IPS-NIHi7 (cell line): ENCODE results near the gene CEBPA.

Experiments used
- DNase-seq: peaks from one replicate; pipeline ENCODE4 v3.0.0; 2012; ENCODE audit warnings: mixed read lengths; ENCODE audit errors: extremely low spot score

Gene CEBPA

DNA sequence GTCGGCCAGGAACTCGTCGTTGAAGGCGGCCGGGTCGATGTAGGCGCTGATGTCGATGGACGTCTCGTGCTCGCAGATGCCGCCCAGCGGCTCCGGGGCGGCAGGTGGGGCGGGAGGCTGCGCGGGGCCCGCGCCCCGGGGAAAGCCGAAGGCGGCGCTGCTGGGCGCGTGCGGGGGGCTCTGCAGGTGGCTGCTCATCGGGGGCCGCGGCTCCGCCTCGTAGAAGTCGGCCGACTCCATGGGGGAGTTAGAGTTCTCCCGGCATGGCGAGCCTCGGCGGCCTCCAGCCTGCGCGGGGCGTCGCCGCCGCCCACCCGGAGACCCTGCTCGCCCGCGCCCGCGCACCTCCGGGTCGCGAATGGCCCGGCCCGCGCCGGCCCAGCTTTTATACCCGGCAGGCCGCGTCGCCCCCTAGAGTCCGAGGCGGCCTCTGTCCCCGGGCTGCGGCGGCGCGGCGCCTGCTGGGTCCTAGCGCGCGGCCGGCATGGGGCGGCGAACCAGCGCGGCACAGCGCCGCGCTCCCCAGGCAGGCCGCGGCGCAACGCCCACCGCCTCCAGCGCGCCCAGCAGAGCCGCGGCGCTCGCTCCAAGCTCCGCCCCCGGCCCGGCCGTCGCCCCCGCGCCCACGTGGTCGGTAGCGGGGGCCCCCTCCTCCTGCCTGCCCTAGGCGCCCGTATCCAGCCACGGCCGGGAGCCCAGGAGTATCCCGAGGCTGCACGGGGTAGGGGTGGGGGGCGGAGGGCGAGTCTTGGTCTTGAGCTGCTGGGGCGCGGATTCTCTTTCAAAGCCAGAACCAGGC, at the start of gene CEBPA:
Gene CEBPA, minus strand, starts transcription at position 360 of the 799 bp plus-strand sequence. Its CDS starts 120 bp downstream, at position 240.
- DNase-seq = peak; percentile 92

DNA sequence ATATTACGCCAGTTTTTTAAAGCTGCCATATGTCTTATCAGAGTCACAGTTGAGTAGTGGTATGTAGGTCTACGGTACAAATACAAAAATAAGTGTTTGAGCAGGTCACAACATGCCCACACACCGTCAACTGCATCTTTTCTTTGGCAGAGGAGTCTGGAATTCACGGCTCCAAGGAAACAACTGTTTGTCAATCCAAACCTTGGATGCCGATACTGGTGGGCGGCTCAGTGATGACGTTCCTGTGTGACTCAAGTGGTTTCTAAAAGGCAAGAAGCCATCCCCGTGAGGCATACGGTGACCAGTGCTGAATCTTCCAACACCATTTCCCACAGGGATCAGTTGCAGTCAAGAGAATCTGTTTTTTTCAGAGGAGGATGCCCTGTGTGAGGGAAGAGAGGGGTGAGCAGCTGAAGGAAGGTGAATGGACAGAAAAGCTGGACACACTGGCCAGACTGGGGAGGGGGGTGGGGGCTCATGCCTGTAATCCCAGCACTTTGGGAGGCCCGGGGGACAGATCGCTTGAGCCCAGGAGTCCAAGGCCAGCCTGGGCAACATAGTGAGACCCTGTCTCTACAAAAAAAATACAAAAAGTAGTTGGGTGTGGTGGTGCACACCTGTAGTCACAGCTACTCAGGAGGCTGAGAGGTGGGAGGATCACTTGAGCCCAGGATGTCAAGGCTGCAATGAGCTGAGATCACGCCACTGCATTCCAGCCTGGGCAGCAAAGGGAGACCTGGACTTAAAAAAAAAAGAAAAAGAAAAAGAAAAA, 48.4 kb upstream of the CEBPA start:
- DNase-seq = no peak

DNA sequence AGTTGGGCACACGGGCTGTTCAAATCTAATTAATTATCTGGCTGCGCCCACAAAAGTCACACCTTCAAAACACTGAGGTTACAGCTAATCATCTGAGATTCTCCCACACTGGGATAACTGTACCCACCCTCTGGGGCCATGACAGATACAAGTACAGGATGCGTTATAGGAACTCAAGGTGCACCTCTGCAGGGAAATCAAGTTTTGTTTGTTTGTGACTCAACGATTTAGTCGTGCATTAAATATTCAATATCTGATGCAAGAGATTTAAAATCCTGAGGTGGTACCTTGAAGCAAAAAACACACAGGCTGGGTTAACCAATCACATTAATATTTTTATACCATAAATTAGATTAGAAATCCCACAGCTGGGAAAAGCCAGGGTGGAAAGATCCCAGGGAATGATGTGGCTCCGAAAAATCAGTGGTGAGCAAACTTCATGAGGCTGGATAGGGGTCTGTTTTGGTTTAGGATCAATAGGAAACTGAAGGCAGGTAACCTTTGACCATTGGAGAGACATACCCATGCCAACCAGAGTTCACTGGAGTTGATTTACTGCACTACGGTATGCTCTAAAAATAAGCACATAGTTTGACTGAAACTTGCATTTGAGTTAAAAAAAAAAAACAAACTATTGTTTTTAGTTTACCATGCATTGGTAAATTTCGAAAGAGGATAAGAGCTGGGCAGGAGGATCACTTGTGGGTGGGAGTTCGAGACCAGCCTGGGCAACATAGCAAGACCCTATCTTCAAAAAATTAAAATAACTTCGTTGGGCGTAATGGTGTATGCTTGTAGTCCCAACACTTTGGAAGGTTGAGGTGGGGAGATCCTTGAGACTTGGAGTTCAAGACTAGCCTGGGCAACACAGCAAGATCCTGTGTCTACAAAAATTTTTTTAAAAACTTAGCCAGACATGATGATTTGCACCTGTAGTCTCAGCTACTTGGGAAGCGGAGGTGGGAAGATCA, 47.3 kb upstream of the CEBPA start:
- no peak for DNase-seq

DNA sequence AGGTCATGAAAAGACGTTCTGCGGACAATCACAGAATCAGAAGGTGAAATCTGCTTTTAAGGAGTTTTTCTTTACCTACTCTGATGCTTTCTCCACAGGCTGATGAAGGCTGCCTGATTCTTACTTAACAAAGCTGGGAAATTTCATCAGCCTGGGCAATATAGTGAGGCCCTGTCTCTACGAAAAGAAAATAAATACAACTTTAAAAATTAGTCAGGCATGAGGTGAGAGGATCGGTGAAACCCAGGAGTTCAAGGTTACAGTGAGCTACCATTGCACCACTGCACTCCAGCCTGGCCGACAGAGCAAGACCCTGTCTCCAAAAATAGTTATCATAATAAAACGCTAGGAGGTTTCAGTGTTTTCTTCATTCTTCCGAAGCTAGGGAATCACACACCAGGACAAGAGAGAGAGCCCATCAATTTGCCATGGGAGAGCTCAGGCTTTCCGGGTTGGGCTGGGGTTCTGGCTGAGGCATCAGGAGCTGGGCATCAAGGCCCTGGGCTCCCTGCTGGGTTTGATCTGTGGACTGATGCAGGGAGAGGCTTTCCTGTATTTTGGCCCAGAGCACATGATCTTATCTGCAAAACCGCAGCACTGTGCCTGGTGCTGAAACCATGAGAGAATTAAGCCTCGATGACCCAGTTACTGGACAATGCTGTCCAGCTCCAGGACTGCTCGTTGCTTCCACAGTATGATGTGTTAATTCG, 46.1 kb upstream of the CEBPA start:
- DNase-seq = no peak

DNA sequence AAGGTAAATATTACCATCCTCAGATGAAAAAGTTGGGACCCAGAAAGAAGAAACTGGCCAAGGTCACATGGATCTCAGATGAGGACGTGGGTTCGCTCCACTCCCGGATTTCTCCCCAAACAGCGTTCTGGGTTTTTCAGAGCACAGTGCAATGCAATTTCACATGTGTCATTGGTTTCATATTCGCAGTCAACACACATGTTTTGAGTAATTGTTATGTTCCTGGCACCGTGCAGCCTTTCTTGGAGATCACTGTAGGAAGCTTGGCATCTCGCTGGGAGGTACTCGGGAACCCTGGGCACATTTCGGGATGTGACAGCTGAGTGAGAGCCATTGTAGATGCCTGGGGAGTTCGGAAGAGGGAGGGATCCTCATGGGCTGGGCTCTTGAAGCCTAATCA, 45.0 kb upstream of the CEBPA start:
- DNase-seq = no peak

DNA sequence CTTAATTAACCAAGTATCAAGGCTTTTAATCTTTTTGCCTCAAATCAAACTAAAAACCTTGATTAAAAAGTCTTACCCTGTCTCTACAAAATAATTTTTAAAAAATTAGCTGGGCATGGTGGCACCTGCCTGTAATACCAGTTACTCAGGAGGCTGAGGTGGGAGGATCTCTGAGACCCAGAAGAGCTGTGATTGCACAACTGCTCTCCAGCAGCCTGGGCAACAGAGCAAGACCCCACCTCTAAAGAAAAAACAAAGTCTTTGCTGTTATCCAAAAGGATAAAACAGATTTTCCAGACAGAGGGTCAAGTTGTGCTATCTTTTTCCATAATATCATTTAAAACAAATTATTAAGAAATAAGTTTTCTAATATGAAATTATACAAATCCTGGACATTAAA, 44.3 kb upstream of the CEBPA start:
- DNase-seq = no peak

DNA sequence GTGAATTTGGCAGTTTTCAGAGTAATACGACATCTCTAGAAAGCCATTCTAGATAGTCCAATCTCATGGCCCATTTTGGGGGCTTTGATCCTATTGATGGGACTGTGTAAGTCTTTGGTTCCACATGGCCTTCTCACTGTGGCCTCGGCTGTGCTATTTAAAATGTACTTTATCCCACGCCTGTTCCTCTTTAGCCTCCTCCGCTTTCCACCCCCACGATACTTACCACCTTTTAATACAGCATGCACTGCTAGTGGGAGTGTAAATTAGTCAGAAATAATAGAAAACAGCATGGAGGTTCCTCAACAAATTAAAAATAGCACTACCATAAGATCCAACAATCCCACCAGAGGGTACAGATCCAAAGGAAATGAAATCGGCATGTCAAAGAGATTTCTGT, 42.8 kb upstream of the CEBPA start:
- no peak for DNase-seq

DNA sequence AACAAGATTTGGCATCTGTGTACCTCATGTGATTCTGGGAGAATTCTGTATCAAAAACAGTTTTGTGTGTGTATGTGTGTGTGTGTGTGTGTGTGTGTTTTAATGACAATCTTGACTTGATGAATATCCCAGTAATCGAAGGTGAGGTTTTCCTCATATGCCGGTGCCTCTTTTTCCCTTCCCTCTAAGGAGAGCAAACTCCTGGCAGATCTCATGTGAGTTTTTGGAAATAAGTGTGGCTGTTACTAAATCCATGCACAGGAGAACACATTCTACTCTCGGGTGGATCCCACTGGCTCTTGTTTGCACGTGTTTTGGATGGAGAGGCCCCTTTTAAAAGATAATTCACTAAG, 42.2 kb upstream of the CEBPA start:
- DNase-seq = no peak

DNA sequence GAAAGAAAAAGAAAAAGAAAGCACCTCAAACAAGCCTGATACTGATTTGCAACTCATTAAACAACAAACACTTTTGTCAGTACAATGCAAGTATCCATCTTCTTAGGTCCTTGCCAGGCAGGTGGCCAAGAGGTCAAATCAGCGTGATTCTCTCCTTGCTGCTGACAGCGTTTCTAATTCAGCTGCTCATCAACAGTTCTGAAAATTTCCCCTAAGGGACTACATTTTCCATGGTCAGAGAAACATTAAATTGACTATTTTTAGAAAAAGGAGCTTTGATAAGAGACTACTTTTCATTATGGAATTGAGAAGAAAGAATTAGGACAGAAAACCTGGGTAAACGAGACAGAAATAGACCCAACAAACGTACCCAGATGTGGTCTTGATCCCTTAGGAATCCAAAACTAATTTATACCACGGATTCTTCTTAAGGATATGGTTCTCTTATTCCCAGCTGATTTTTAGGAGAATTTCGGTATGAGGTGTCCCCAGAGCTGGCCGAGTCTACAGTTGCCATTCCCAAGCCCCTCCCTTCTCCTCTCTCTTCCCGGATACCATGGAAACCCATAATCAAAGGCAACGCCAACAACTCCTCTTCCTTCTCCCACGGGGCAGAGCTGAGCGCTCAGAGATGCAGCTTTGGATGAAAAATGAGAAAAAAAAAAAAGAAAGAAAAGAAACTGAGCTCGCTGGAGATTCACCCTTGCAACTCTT, 41.7 kb upstream of the CEBPA start:
- DNase-seq = peak; percentile 56

DNA sequence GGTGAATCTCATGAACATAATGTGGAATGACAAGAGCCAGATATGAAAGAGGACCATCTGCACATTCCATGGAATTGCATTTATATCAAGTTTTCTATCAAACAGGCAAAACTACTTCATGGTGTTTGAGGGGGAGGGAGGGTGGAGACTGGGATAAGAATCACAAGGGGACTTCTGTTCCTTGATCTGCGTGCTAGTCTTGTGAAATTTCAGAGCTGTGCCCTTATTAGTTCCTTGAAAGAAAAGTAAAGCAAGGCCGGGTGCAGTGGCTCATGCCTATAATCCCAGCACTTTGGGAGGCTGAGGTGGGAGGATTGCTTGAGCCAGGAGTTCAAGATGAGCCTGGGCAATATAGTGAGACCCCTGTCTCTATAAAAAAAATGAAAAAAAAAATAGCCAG, 41.0 kb upstream of the CEBPA start:
- DNase-seq = no peak

DNA sequence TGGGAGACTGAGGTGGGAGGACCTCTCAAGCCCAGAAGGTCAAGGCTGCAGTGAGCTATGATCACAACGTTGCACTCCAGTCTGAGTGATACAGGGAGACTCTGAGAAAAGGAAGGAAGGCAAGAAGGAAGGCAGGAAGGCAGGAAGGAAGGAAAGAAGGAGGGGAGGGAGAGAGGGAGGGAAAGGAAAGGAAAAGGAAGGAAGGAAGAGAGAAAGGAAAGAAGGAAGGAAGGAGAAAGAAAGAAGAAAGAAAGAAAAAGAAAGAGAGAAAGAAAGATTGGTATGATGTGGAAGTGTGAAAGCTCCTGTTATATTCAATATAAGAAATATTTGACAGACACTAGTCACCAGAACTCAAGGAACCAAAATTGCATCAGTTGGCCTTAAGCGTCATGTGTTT, 38.7 kb upstream of the CEBPA start:
- DNase-seq = no peak

DNA sequence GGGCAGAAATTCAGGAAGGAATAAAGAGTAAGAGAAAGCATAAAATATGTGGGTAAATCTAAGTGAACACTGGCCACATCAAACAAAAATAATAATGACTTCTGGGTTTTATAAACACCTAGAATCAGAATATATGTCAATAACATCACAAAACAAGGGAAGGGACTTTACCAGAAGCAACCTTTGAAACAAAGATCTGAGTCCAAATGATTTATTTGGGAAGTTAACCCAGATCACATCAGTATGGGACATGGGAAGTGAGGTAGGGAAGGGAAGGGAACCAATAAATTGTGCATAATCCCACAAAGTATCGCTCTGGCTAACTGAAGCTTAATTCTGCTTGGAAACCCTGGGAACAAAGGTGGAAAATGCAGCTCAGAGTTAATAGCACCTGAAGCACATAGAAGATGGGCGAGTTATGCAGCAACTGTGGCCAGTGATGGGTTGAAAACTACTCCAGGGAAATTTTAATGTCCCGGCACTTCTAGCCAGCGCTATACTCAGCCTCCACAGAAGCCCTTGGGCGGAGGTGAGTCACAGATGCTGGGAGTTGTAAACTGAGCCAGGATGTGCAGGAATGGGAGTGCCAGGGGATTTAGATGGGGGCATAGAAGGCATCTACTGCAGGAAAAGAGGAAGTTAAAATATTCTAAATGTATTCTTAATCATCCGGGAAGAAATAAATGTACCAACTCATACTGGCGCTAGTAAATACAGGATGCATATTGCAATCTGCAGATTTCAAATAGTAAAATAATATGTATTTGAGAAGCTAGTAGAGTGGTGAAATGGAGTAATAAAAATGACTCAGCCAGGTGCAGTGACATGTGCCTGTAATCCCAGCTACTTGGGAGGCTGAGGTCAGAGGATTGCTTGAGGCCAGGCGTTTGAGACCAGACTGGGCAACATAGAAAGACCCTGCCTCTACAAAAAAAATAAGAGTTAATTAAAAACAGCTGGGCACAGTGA, 37.0 kb upstream of the CEBPA start:
- no peak for DNase-seq

DNA sequence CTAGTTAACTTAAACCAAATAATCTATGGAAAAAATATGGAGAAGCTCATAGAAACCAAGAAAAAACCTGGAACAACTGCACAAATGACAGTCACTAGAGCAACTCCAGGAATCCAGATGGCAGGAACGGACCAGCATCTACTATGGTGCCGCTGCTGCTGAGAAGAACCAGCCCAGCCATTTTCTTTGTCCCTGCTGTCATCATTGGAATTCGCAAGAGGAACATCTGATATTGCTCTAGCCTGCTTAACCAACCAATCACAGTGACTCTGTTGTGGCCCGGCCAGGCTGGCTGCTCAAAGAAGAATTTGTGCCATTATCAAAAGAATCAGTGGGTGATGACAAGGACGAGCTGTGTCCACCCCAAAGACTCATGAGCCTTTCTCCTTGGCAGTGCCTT, 33.1 kb upstream of the CEBPA start:
- no peak for DNase-seq

DNA sequence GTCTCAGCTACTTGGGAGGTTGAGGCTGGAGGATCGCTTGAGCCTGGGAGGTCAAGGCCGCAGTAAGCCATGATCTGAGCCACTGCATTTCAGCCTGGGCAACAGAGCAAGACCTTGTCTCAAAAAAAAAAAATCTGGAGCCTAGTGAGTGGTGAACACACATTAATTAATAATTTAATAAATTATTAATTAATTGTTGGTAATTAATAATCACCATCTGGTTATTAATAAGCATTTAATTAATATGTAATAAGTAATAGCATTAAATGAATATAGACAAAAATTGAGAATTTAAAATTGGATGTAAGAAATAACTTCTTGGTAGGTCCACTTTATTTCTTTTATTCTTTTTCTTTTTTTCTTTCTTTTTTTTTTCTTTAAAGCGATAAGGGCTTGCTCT, 31.9 kb upstream of the CEBPA start:
- no peak for DNase-seq

DNA sequence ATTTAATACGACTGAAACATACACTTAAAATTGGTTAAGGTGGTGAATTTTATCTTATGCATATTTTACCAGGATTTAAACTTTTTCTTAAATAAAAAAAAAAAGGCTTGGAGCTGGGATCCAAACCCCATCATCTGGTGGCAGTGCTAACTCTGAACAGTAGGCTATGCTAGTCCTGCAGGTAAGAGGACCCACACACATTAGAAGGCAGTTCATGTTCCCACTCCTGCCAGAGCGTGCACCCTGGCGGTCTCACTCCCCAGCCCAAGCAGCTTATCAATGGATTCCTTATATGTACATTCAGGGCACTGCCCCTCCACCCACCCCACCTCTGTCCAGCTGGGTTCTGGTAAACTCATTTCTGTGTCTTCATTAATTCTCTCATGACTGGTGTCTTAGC, 31.3 kb upstream of the CEBPA start:
- no peak for DNase-seq

DNA sequence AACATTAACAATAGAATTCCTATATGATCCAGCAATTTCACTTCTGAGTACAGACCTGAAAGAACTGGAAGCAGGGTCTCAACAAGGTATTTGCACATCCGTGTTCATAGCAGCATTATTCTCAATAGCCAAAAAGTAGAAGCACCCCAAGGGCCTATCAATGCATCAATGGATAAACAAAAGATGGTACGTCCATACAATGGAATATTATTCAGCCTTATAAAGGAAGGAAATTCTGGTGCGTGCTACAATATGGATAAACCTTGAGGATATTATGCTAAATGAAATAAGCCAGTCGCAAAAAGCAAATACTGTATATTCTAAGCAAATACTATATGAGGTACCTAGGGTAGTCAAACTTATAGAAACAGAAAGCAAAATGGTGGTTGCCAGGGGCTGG, 30.8 kb upstream of the CEBPA start:
- DNase-seq = no peak

DNA sequence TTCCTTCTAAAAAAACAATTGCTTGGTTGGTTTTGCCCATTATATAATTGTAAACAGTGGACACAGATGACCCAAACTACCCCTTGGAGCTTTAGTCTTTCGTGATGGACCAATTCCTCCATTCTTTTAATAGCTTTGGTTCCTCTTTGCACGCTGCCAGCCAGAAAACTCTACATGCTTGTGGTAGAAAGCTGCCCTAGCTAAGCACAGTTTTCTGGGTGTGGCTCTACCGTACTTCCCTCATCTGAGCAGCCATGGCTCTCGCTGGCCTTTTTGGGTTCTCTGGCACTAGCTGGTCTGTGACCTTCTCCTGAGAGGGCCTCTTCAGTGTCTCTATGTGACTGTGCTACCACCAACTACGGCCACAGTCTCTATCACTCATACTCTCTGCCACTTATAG, 29.9 kb upstream of the CEBPA start:
- no peak for DNase-seq

DNA sequence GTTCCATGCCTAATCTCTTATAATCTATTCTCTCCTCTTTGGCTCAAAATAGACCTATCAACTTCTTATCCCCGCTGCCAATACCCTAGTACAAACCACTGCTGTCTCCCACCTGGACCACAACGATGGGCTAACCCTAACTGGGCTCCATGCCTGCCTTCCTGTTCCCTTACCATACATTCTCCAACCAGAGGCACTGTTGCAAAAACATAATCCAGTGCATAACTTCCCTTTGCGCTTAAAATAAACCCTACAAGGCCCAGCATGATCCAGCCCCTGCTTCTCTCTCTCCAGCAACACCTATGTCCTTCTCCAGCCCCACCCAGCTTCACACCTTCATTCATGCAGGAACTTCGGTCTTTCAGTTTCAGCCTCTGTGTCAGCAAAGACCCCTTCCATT, 27.4 kb upstream of the CEBPA start:
- no peak for DNase-seq

DNA sequence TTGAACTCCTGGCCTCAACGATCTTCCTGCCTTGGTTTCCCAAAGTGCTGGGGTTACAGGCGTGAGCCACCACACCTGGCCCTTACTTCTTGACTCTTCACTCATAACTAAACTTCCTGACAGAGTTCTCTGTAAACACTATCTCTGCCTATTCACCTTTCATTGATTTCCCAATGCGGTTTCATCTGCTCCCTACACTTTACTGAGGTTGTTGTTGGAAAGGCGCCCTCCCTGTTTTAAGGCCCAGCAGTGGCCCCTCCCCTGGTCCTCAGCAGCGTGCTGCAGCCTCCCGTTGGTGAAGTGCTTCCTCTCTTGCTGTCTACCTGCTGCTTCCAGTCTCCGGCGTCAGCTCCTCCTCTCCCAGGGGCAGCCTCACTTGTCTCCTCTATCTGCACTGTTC, 26.7 kb upstream of the CEBPA start:
- no peak for DNase-seq

DNA sequence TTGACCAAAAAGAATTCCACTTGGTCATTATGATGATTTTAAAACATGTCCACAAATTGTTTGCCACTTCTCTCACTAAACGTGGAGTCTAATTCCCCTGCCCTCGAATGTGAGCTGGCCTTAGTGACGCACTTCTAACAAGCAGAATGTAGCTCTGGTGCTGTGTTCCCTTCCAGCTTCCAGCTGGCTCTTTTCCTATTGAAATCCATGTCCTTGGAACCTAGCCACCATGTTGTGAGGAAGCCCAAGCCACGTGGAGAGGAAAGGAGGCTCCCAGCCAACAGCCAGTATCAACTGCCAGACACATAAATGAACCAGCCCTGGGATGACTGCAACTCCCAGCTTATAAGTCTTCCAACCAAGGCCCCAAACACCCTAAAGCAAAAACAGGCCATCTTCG, 23.6 kb upstream of the CEBPA start:
- no peak for DNase-seq
